Hepatocyte (in vitro differentiated cells): Measurements from ENCODE around the gene PTGES. TPM values are rescaled to one million over a fixed set of nuclear protein-coding genes. Genes with fewer than 3 reads are reported as not detected.

Experiments used
- DNase-seq: peaks from one replicate; pipeline ENCODE4 v3.0.0-alpha.2; 2016; ENCODE audit warnings: low spot score
- H2AFZ ChIP-seq: fragments of 200-600 bp; sonication (generic); 2 replicates; pipeline ENCODE4 v1.6.0; 2016; ENCODE audit warnings: antibody characterized with exemption, mild to moderate bottlenecking
- H3K27ac ChIP-seq: fragments of 200-600 bp; sonication (generic); 2 replicates; pipeline ENCODE4 v1.5.1; 2016; ENCODE audit warnings: mild to moderate bottlenecking
- H3K27me3 ChIP-seq: fragments of 200-600 bp; sonication (generic); 2 replicates; pipeline ENCODE4 v1.6.1; 2016
- H3K36me3 ChIP-seq: fragments of 200-600 bp; sonication (generic); replicated peaks from 2 replicates; pipeline ENCODE4 v1.5.1; 2016; ENCODE audit warnings: low read depth; ENCODE audit not compliant: insufficient read depth
- H3K4me1 ChIP-seq: fragments of 200-600 bp; sonication (generic); 2 replicates; pipeline ENCODE4 v1.5.1; 2016; ENCODE audit warnings: mild to moderate bottlenecking, moderate library complexity; ENCODE audit not compliant: insufficient read depth
- H3K4me2 ChIP-seq: fragments of 200-600 bp; sonication (generic); 2 replicates; pipeline ENCODE4 v1.6.0; 2016
- H3K4me3 ChIP-seq: fragments of 200-600 bp; sonication (generic); 2 replicates; pipeline ENCODE4 v1.5.1; 2016; ENCODE audit warnings: mild to moderate bottlenecking
- H3K79me2 ChIP-seq: fragments of 200-600 bp; sonication (generic); 2 replicates; pipeline ENCODE4 v1.6.0; 2017; ENCODE audit warnings: mild to moderate bottlenecking
- H3K9me2 ChIP-seq: fragments of 200-600 bp; sonication (generic); replicated peaks from 2 replicates; pipeline ENCODE4 v1.6.0; 2017; ENCODE audit warnings: mild to moderate bottlenecking; ENCODE audit not compliant: insufficient read depth
- H3K9me3 ChIP-seq: fragments of 200-600 bp; sonication (generic); 2 replicates; pipeline ENCODE4 v1.5.1; 2016; ENCODE audit warnings: low read depth, mild to moderate bottlenecking
- H4K20me1 ChIP-seq: fragments of 200-600 bp; sonication (generic); 2 replicates; pipeline ENCODE4 v1.6.0; 2016; ENCODE audit warnings: mild to moderate bottlenecking; ENCODE audit not compliant: insufficient read depth, poor library complexity, severe bottlenecking
- CTCF ChIP-seq: fragments of 200-600 bp; sonication (generic); IDR thresholded peaks from 2 replicates; pipeline ENCODE4 v1.5.1; 2016; ENCODE audit warnings: antibody characterized with exemption, mild to moderate bottlenecking; ENCODE audit not compliant: poor library complexity
- EZH2 ChIP-seq: fragments of 200-600 bp; sonication (generic); IDR thresholded peaks from 2 replicates; pipeline ENCODE4 v1.6.1; 2016; ENCODE audit warnings: antibody characterized with exemption, mild to moderate bottlenecking, borderline replicate concordance
- EZH2phosphoT487 ChIP-seq: fragments of 200-600 bp; sonication (generic); IDR thresholded peaks from one replicate; pipeline ENCODE4 v1.6.1; 2018; ENCODE audit warnings: antibody characterized with exemption, mild to moderate bottlenecking, low read depth, moderate library complexity; ENCODE audit not compliant: unreplicated experiment, severe bottlenecking
- WGBS: methylation state at CpG from one replicate; pipeline ENCODE4 v1.1.6; 2016; ENCODE audit warnings: low lambda C conversion rate; ENCODE audit errors: missing lambda C conversion rate; 5-methylcytosine and 5-hydroxymethylcytosine counted together
- polyA plus RNA-seq: library from polyadenylated mRNA; unstranded; fragments of >200 nt; fragmentation: Nextera tagmentation; extraction: Ambion mirVana; gene quantifications from 2 replicates; pipeline ENCODE4 v1.2.1, GENCODE V29; 2016
- total RNA-seq: library from RNA; depleted of rRNA; stranded (reverse); fragments of >200 nt; gene quantifications from 2 replicates; pipeline ENCODE4 v1.2.3, GENCODE V29; 2014

PTGES gene
- total and polyA plus RNA-seq, 2 experiments from 2014 or later = 26.4 to 94.9 TPM

GRCh38 chr9:129710169-129710453 is 42.7 kb downstream of the PTGES start:
- H3K9me2 ChIP-seq = no peaks in the 10 kb centered on the region
- H3K36me3 ChIP-seq = no peaks in the 10 kb centered on the region
- TF ChIP-seq CTCF = no peak
- TF ChIP-seq EZH2phosphoT487 = no peak
- no peak for TF ChIP-seq EZH2
- H3K27me3 ChIP-seq = no peaks in the 10 kb centered on the region
- H3K27ac ChIP-seq = peak overlapping the region; percentile 89
- H3K4me3 ChIP-seq = no peak overlapping the region
- no peak overlapping the region for H2AFZ ChIP-seq
- H3K4me1 ChIP-seq = peaks cover 18% of the 10 kb centered on the region
- H3K4me2 ChIP-seq = no peak overlapping the region
- H3K79me2 ChIP-seq = peaks cover 11% of the 10 kb centered on the region
- DNase-seq = no peak
- no peaks in the 10 kb centered on the region for H4K20me1 ChIP-seq
- no peaks in the 10 kb centered on the region for H3K9me3 ChIP-seq
- 93% methylated on average over 3 of the region's 3 CpGs for WGBS

GRCh38 chr9:129709438-129710168 is 43.2 kb downstream of the PTGES start:
- no peaks in the 10 kb centered on the region for H3K27me3 ChIP-seq
- H3K36me3 ChIP-seq = no peaks in the 10 kb centered on the region
- no peak for DNase-seq
- peaks cover 11% of the 10 kb centered on the region for H3K79me2 ChIP-seq
- H3K9me3 ChIP-seq = no peaks in the 10 kb centered on the region
- no peak overlapping the region for H3K4me2 ChIP-seq
- 73% methylated on average over 17 of the region's 17 CpGs for WGBS
- H3K27ac ChIP-seq = peak overlapping the region; percentile 5
- H3K4me1 ChIP-seq = peaks cover 18% of the 10 kb centered on the region
- no peak overlapping the region for H2AFZ ChIP-seq
- no peak overlapping the region for H3K4me3 ChIP-seq
- TF ChIP-seq EZH2 (no peak), EZH2phosphoT487 (no peak), CTCF (no peak)
- H4K20me1 ChIP-seq = no peaks in the 10 kb centered on the region
- no peaks in the 10 kb centered on the region for H3K9me2 ChIP-seq

- DNase-seq = no peak
- Histone ChIP-seq H3K79me2 (peaks cover 11% of the 10 kb centered on the region), H3K9me2 (no peaks in the 10 kb centered on the region), H3K9me3 (no peaks in the 10 kb centered on the region), H4K20me1 (no peaks in the 10 kb centered on the region), H3K27ac (peak overlapping the region; percentile 5), H2AFZ (no peak overlapping the region), H3K36me3 (no peaks in the 10 kb centered on the region), H3K27me3 (no peaks in the 10 kb centered on the region), H3K4me3 (no peak overlapping the region), H3K4me2 (no peak overlapping the region), H3K4me1 (peaks cover 24% of the 10 kb centered on the region)
- WGBS = 51% methylated on average over 6 of the region's 6 CpGs
- TF ChIP-seq EZH2phosphoT487 = no peak
- no peak for TF ChIP-seq CTCF
- TF ChIP-seq EZH2 = no peak
Measured at GRCh38 chr9:129708793-129709192, 44.0 kb downstream of the PTGES start.

GRCh38 chr9:129704807-129705206 is 48.0 kb downstream of the PTGES start:
- no peaks in the 10 kb centered on the region for H3K27me3 ChIP-seq
- no peaks in the 10 kb centered on the region for H3K9me2 ChIP-seq
- H3K9me3 ChIP-seq = no peaks in the 10 kb centered on the region
- no peaks in the 10 kb centered on the region for H4K20me1 ChIP-seq
- peak; percentile 50 for DNase-seq
- TF ChIP-seq EZH2phosphoT487 = no peak
- no peak for TF ChIP-seq CTCF
- TF ChIP-seq EZH2 = no peak
- H3K27ac ChIP-seq = peak overlapping the region; percentile 88
- no peak overlapping the region for H2AFZ ChIP-seq
- no peak overlapping the region for H3K4me3 ChIP-seq
- peak overlapping the region; percentile 64 for H3K4me2 ChIP-seq
- H3K4me1 ChIP-seq = peaks cover 18% of the 10 kb centered on the region
- H3K79me2 ChIP-seq = peaks cover 7% of the 10 kb centered on the region
- no peaks in the 10 kb centered on the region for H3K36me3 ChIP-seq
- WGBS = 50% methylated on average over 8 of the region's 8 CpGs
